H9 (cell line): ENCODE measurements around the gene CPXM2. TPM values are rescaled to one million over a fixed set of nuclear protein-coding genes. Genes with fewer than 3 reads are reported as not detected.
"Not testable (repeated sequence)": the region's sequence is repeated elsewhere in the genome, so short reads cannot be mapped to it uniquely, and the experiment has no call there.

ENCODE experiments used
- DNase-seq: peaks from one replicate; pipeline ENCODE4 v3.0.0-alpha.2; 2017
- H2AFZ ChIP-seq: one replicate; pipeline ENCODE4 v1.6.1; 2013; ENCODE audit warnings: mild to moderate bottlenecking, low read length, control low read depth, moderate library complexity
- H2AK5ac ChIP-seq: 2 replicates; pipeline ENCODE4 v1.6.1; 2013; ENCODE audit warnings: low read length, control low read depth, mixed read lengths; ENCODE audit not compliant: insufficient read length
- H2BK120ac ChIP-seq: one replicate; pipeline ENCODE4 v1.6.1; 2013; ENCODE audit warnings: low read depth, mild to moderate bottlenecking, low read length, control low read depth, inconsistent platforms; ENCODE audit not compliant: poor library complexity, severe bottlenecking
- H2BK12ac ChIP-seq: 2 replicates; pipeline ENCODE4 v1.6.1; 2013; ENCODE audit warnings: low read length, control low read depth, mixed read lengths, low read depth; ENCODE audit not compliant: insufficient read length
- H2BK15ac ChIP-seq: 2 replicates; pipeline ENCODE4 v1.6.1; 2013; ENCODE audit warnings: low read depth, low read length, control low read depth
- H2BK20ac ChIP-seq: one replicate; pipeline ENCODE4 v1.6.1; 2013; ENCODE audit warnings: low read depth, mild to moderate bottlenecking, low read length, control low read depth, inconsistent platforms; ENCODE audit not compliant: poor library complexity, severe bottlenecking
- H2BK5ac ChIP-seq: 2 replicates; pipeline ENCODE4 v1.6.1; 2013; ENCODE audit warnings: low read length, control low read depth, mixed read lengths; ENCODE audit not compliant: insufficient read length
- H3K14ac ChIP-seq: 2 replicates; pipeline ENCODE4 v1.6.1; 2013; ENCODE audit warnings: low read length, control low read depth; ENCODE audit not compliant: insufficient read depth
- H3K18ac ChIP-seq: 2 replicates; pipeline ENCODE4 v1.6.1; 2013; ENCODE audit warnings: low read depth, mild to moderate bottlenecking, mixed read lengths, low read length, control low read depth; ENCODE audit not compliant: insufficient read length
- H3K23ac ChIP-seq: 2 replicates; pipeline ENCODE4 v1.6.1; 2013; ENCODE audit warnings: low read length, control low read depth, mixed read lengths, low read depth; ENCODE audit not compliant: insufficient read length
- H3K23me2 ChIP-seq: 2 replicates; pipeline ENCODE4 v1.6.1; 2013; ENCODE audit warnings: low read depth, mild to moderate bottlenecking, mixed read lengths, low read length, control low read depth; ENCODE audit not compliant: insufficient read length, poor library complexity, severe bottlenecking
- H3K27ac ChIP-seq: 2 replicates; pipeline ENCODE4 v1.5.1; 2013; ENCODE audit warnings: low read length, control low read depth, mixed read lengths, low read depth; ENCODE audit not compliant: insufficient read length
- H3K27me3 ChIP-seq: 2 replicates; pipeline ENCODE4 v1.6.1; 2013; ENCODE audit warnings: low read length, control low read depth, inconsistent platforms; ENCODE audit not compliant: insufficient read depth
- H3K4ac ChIP-seq: 2 replicates; pipeline ENCODE4 v1.6.1; 2013; ENCODE audit warnings: low read depth, mild to moderate bottlenecking, control low read depth, inconsistent platforms, low read length, moderate library complexity
- H3K4me1 ChIP-seq: 2 replicates; pipeline ENCODE4 v1.6.1; 2013; ENCODE audit warnings: low read length, control low read depth, inconsistent platforms; ENCODE audit not compliant: insufficient read depth
- H3K4me2 ChIP-seq: 2 replicates; pipeline ENCODE4 v1.6.1; 2013; ENCODE audit warnings: low read length, control low read depth, mixed read lengths; ENCODE audit not compliant: insufficient read length, insufficient read depth
- H3K56ac ChIP-seq: 2 replicates; pipeline ENCODE4 v1.6.1; 2013; ENCODE audit warnings: low read depth, mild to moderate bottlenecking, mixed read lengths, low read length, control low read depth; ENCODE audit not compliant: insufficient read length
- H3K79me1 ChIP-seq: 2 replicates; pipeline ENCODE4 v1.6.1; 2013; ENCODE audit warnings: low read depth, mild to moderate bottlenecking, moderate library complexity, low read length, control low read depth, inconsistent platforms; ENCODE audit not compliant: insufficient read depth, poor library complexity, severe bottlenecking
- H3K79me2 ChIP-seq: 2 replicates; pipeline ENCODE4 v1.6.1; 2013; ENCODE audit warnings: low read length, control low read depth, inconsistent platforms; ENCODE audit not compliant: insufficient read depth
- H3K9ac ChIP-seq: 2 replicates; pipeline ENCODE4 v1.6.1; 2013; ENCODE audit warnings: low read length, control low read depth, mixed read lengths; ENCODE audit not compliant: insufficient read length; ENCODE audit errors: extremely low read depth
- H3K9me3 ChIP-seq: one replicate; pipeline ENCODE4 v1.6.1; 2013; ENCODE audit warnings: low read depth, low read length, inconsistent platforms; ENCODE audit not compliant: control insufficient read depth
- H3T11ph ChIP-seq: one replicate; pipeline ENCODE4 v1.6.1; 2013; ENCODE audit warnings: mild to moderate bottlenecking, low read length, control low read depth, inconsistent platforms
- H4K20me1 ChIP-seq: one replicate; pipeline ENCODE4 v1.6.1; 2013; ENCODE audit not compliant: control insufficient read depth, insufficient read length, insufficient read depth
- H4K5ac ChIP-seq: 2 replicates; pipeline ENCODE4 v1.6.1; 2013; ENCODE audit warnings: low read depth, mild to moderate bottlenecking, mixed read lengths, low read length, control low read depth; ENCODE audit not compliant: insufficient read length
- H4K8ac ChIP-seq: replicated peaks from 2 replicates; pipeline ENCODE4 v1.6.1; 2013; ENCODE audit warnings: low read length, control low read depth, mixed read lengths, low read depth; ENCODE audit not compliant: insufficient read length
- H4K91ac ChIP-seq: 2 replicates; pipeline ENCODE4 v1.6.1; 2013; ENCODE audit warnings: low read depth, mild to moderate bottlenecking, moderate library complexity, mixed read lengths, low read length, control low read depth; ENCODE audit not compliant: insufficient read length
- H3K27ac Mint-ChIP-seq, 3 experiments: 2 replicates in 2 of 3; 3 replicates in 1 of 3; pipeline ENCODE4 v1.8.0; 2020 to 2021; ENCODE audit warnings: mixed read lengths in 3 of 3, mild to moderate bottlenecking in 1 of 3, moderate library complexity in 1 of 3
- H3K27me3 Mint-ChIP-seq: 2 replicates; pipeline ENCODE4 v1.8.0; 2021; ENCODE audit warnings: low read depth, mild to moderate bottlenecking, moderate library complexity, mixed read lengths
- H3K36me3 Mint-ChIP-seq, 3 experiments: 2 replicates in 2 of 3; 3 replicates in 1 of 3; pipeline ENCODE4 v1.8.0; 2020 to 2021; ENCODE audit warnings: low read depth in 3 of 3, mixed read lengths in 3 of 3; ENCODE audit not compliant: insufficient read depth in 1 of 3
- H3K4me1 Mint-ChIP-seq, 2 experiments: 2 replicates each; pipeline ENCODE4 v1.8.0; 2020; ENCODE audit warnings: mixed read lengths in 2 of 2
- H3K4me3 Mint-ChIP-seq, 2 experiments: 2 replicates in 1 of 2; 3 replicates in 1 of 2; pipeline ENCODE4 v1.8.0; 2020 to 2021; ENCODE audit warnings: mild to moderate bottlenecking in 2 of 2, mixed read lengths in 2 of 2, moderate library complexity in 1 of 2
- H3K9me3 Mint-ChIP-seq, 2 experiments: 2 replicates in 1 of 2; 3 replicates in 1 of 2; pipeline ENCODE4 v1.8.0; 2020; ENCODE audit warnings: mild to moderate bottlenecking in 2 of 2, mixed read lengths in 2 of 2, moderate library complexity in 1 of 2
- CTCF ChIP-seq: fragments of 200-600 bp; sonication (generic); conservative IDR thresholded peaks from 3 replicates; pipeline ENCODE4 v1.8.0; 2021; ENCODE audit warnings: antibody characterized with exemption, mild to moderate bottlenecking
- WGBS: extraction: QIAGEN DNeasy Blood & Tissue Kit; methylation state at CpG from one replicate; pipeline ENCODE4 v1.1.7; 2013; ENCODE audit warnings: missing lambda C conversion rate, low lambda C conversion rate, mixed read lengths; ENCODE audit not compliant: insufficient read length; ENCODE audit errors: extremely low coverage; 5-methylcytosine and 5-hydroxymethylcytosine counted together
- total RNA-seq: library from RNA; stranded (reverse); gene quantifications from 2 replicates; pipeline ENCODE4 v1.2.1, GENCODE V29; 2021

The CPXM2 gene
- total RNA-seq, 1 experiment from 2014 or later: 1.7 TPM

GRCh38 chr10:123741146-123741545 lies 150.5 kb downstream of the CPXM2 start:
- H3K9me3 ChIP-seq: no peaks in the 10 kb centered on the region
- no peak overlapping the region for H2AK5ac ChIP-seq
- H2BK5ac ChIP-seq: no peak overlapping the region
- no peak overlapping the region for H2BK120ac ChIP-seq
- H3K4me1 Mint-ChIP-seq: peaks cover 8 to 13% of the 10 kb centered on the region in 2 experiments
- no peaks in the 10 kb centered on the region for H3K27me3 ChIP-seq
- H3K36me3 Mint-ChIP-seq: no peaks in the 10 kb centered on the region
- no peak overlapping the region for H3K9ac ChIP-seq
- no peaks in the 10 kb centered on the region for H3K4me1 ChIP-seq
- no peak overlapping the region for H3K56ac ChIP-seq
- H2BK12ac ChIP-seq: no peak overlapping the region
- no peak overlapping the region for H3K14ac ChIP-seq
- H3K18ac ChIP-seq: no peak overlapping the region
- no peak overlapping the region for H3K4me2 ChIP-seq
- H2BK20ac ChIP-seq: no peak overlapping the region
- H2BK15ac ChIP-seq: no peak overlapping the region
- no peaks in the 10 kb centered on the region; the same call in none of the 2 replicates for H3K27me3 Mint-ChIP-seq
- no peak overlapping the region for H3K4ac ChIP-seq
- no peak overlapping the region for H3K27ac Mint-ChIP-seq
- H3K9me3 Mint-ChIP-seq: peaks cover 1 to 5% of the 10 kb centered on the region in 2 experiments; a peak in 3 of 5 replicates
- H3K27ac ChIP-seq: no peak overlapping the region
- H3K23me2 ChIP-seq: no peaks in the 10 kb centered on the region
- no peak for DNase-seq
- H4K8ac ChIP-seq: no peak overlapping the region
- no peak overlapping the region for H3K4me3 Mint-ChIP-seq
- H4K5ac ChIP-seq: no peak overlapping the region
- no peaks in the 10 kb centered on the region for H4K20me1 ChIP-seq
- H4K91ac ChIP-seq: no peak overlapping the region
- no peak overlapping the region for H3K23ac ChIP-seq
- H3K79me1 ChIP-seq: no peaks in the 10 kb centered on the region
- no CpG with 5 or more reads among the region's 7 CpGs for WGBS
- no peak for TF ChIP-seq CTCF
- no peak overlapping the region for H3T11ph ChIP-seq
- no peaks in the 10 kb centered on the region for H3K79me2 ChIP-seq
- H2AFZ ChIP-seq: no peak overlapping the region

- H4K5ac ChIP-seq, H3K27me3 Mint-ChIP-seq: not testable (repeated sequence)
These were observed 154.7 kb downstream of the CPXM2 start for GRCh38 chr10:123736917-123737316.

More at GRCh38 chr10:123736917-123737316, 154.7 kb downstream of the CPXM2 start:
- H2BK5ac ChIP-seq, H2AK5ac ChIP-seq, H3K4me1 Mint-ChIP-seq, H3T11ph ChIP-seq, H2AFZ ChIP-seq, H3K4me2 ChIP-seq, H3K4me1 ChIP-seq, H2BK15ac ChIP-seq, H3K4ac ChIP-seq, H3K23ac ChIP-seq, H4K8ac ChIP-seq, H3K18ac ChIP-seq, H2BK120ac ChIP-seq, H4K91ac ChIP-seq, H3K9ac ChIP-seq, H3K14ac ChIP-seq, H3K79me1 ChIP-seq, H3K36me3 Mint-ChIP-seq, H3K56ac ChIP-seq, H2BK20ac ChIP-seq, H3K23me2 ChIP-seq, H3K27ac Mint-ChIP-seq, H3K27me3 ChIP-seq, H3K9me3 ChIP-seq, H3K27ac ChIP-seq, H3K4me3 Mint-ChIP-seq, H3K79me2 ChIP-seq, H3K9me3 Mint-ChIP-seq, H2BK12ac ChIP-seq, DNase-seq, H4K20me1 ChIP-seq: not testable (repeated sequence)
- WGBS: no CpG with 5 or more reads among the region's 4 CpGs
